Heart left ventricle (tissue), 16 donors: Measurements from ENCODE around the gene FBLN2. TPM values are rescaled to one million over a fixed set of nuclear protein-coding genes. Genes with fewer than 3 reads are reported as not detected.

Experiments used
- ATAC-seq, 4 donors: fragments of 200-7000 bp; cut with Tn5 transposase; one replicate each; pipeline ENCODE4 v1.9.1; 2020 to 2022; ENCODE audit warnings: moderate library complexity in 4 of 4, mild to moderate bottlenecking in 3 of 4, moderate number of reproducible peaks in 1 of 4
- DNase-seq, 5 donors: peaks; one replicate each; pipeline ENCODE4 v3.0.0-alpha.2; 2020
- H3K27ac ChIP-seq, 12 donors: fragments of 200-600 bp; sonication (generic) in 4 of 12; one replicate each; pipeline versions ENCODE4 v1.5.0 to v1.8.0; 2016 to 2022; ENCODE audit warnings: mild to moderate bottlenecking in 2 of 12
- H3K27me3 ChIP-seq, 9 donors: fragments of 200-600 bp; sonication (generic) in 2 of 9; one replicate each; pipeline versions ENCODE4 v1.5.1 to v1.8.0; 2016 to 2022; ENCODE audit warnings: mild to moderate bottlenecking in 3 of 9
- H3K36me3 ChIP-seq, 9 donors: fragments of 200-600 bp; sonication (generic) in 2 of 9; one replicate each; pipeline versions ENCODE4 v1.5.0 to v1.8.0; 2018 to 2022; ENCODE audit warnings: mild to moderate bottlenecking in 2 of 9
- H3K4me1 ChIP-seq, 12 donors: fragments of 200-600 bp; sonication (generic) in 4 of 12; one replicate each; pipeline versions ENCODE4 v1.5.0 to v1.8.0; 2016 to 2022; ENCODE audit warnings: mild to moderate bottlenecking in 3 of 12
- H3K4me3 ChIP-seq, 12 donors: fragments of 200-600 bp; sonication (generic) in 4 of 12; one replicate each; pipeline versions ENCODE4 v1.5.0 to v1.8.0; 2017 to 2022; ENCODE audit warnings: mild to moderate bottlenecking in 9 of 12, moderate library complexity in 4 of 12
- H3K9me3 ChIP-seq, 12 donors: fragments of 200-600 bp; sonication (generic) in 4 of 12; one replicate each; pipeline versions ENCODE4 v1.5.0 to v1.8.0; 2016 to 2022; ENCODE audit warnings: mild to moderate bottlenecking in 1 of 12
- CTCF ChIP-seq, 12 donors: fragments of 200-600 bp; sonication (generic) in 4 of 12; IDR thresholded peaks; one replicate each; pipeline versions ENCODE4 v1.5.0 to v1.8.0; 2018 to 2022; ENCODE audit warnings: antibody characterized with exemption in 12 of 12, mild to moderate bottlenecking in 5 of 12
- POLR2A ChIP-seq, 2 donors: fragments of 450-650 bp; IDR thresholded peaks; one replicate each; pipeline ENCODE4 v1.6.1; 2017; ENCODE audit warnings: antibody characterized with exemption in 2 of 2, mild to moderate bottlenecking in 2 of 2, moderate library complexity in 2 of 2
- WGBS, 4 donors: extraction: QIAGEN DNeasy Blood & Tissue Kit in 2 of 4; methylation state at CpG; one replicate each; pipeline versions ENCODE4 v1.1.5 to v1.1.7; 2013 to 2018; 5-methylcytosine and 5-hydroxymethylcytosine counted together
- intact Hi-C, 10 donors: fragments of 100-400 bp; cut with DNase I; formaldehyde crosslinking; loops; one replicate each; pipeline versions ENCODE4 v1.11.1 to v1.14.2; 2022
- polyA plus RNA-seq, 2 donors: library from polyadenylated mRNA; stranded (reverse); fragments of 200-250 nt; gene quantifications; one replicate each; pipeline ENCODE4 v1.2.3, GENCODE V29; 2013
- total RNA-seq, 9 donors: library from RNA; depleted of rRNA in 2 of 9; stranded (reverse); fragments of >200 nt in 2 of 9; fragmentation: NEBNext Ultra II Directional in 3 of 9; extraction: Animal tissue kit (Norgen Biotek cat#: 25700) in 3 of 9; gene quantifications; one replicate each; pipeline versions ENCODE4 v1.1.0 to v1.2.4, GENCODE V29; 2016 to 2023
- donor health status: ischemic (EF 13 %, LVEDD 7.1; RV severe dilation, severe dysfunction).
- donor health status: healthy with polysubstance abuse.
- donor health status: DM: no; HTN: yes; CAD: no.
- donor health status: DM: no; HTN: no; CAD: no.
- donor health status: ischemic (EF 25% LVEDD 6.9; RV normal size, moderate dysfunction).
- donor health status: ischemic (EF 25% LVEDD 5.7; RV mildly dilated, moderate dysfunction).
- donor health status: healthy.
- donor health status: DM: yes; HTN: yes; CAD: no.
- donor health status: ischemic (EF 35%, LVEDD 5.7; RV mildly dilated, moderate dysfunction).
- donor health status: nonischemic (EF 11% LVEDD 7.7; RV severe dilation, severe dysfunction).
- donor health status: DM: yes; HTN: yes; CAD: no.
- donor health status: PGD.
- donor health status: ischemic (EF 29% LVEDD 5.4; RV normal size, mild dysfunction).
- donor health status: nonischemic (EF 23%, LVEDD 6.1; RV moderate dilation, normal function).

Gene FBLN2
- total and polyA plus RNA-seq, 11 donors = 16.5 to 118 (median 42.7) TPM

GRCh38 chr3:13683288-13683687, 134.4 kb downstream of the FBLN2 start:
- Histone ChIP-seq H3K27ac (no peak overlapping the region), H3K4me1 (no peaks in the 10 kb centered on the region), H3K36me3 (no peaks in the 10 kb centered on the region), H3K9me3 (no peaks in the 10 kb centered on the region), H3K27me3 (peaks cover 0 to 22% (median 3%) of the 10 kb centered on the region in 9 donors), H3K4me3 (no peak overlapping the region)
- no peak for ATAC-seq
- intact Hi-C loops = no loop called here
- WGBS, 4 donors = 84 to 90% (median 86%) methylated on average over 4 of the region's 4 CpGs
- DNase-seq = no peak
- TF ChIP-seq POLR2A (IDR thresholded peaks at IDR 0.05) = no peak
- no peak for TF ChIP-seq CTCF (IDR thresholded peaks at IDR 0.05)

- no peaks in the 10 kb centered on the region for H3K4me1 ChIP-seq
- ATAC-seq (no peak), DNase-seq (no peak)
- H3K27me3 ChIP-seq = peaks cover 0 to 26% (median 3%) of the 10 kb centered on the region in 9 donors
- no peak for TF ChIP-seq POLR2A (IDR thresholded peaks at IDR 0.05)
- TF ChIP-seq CTCF (IDR thresholded peaks at IDR 0.05) = no peak
- 81 to 86% (median 84%) methylated on average over 8 to 11 of the region's 11 CpGs for WGBS, 4 donors
- intact Hi-C loops = no loop called here
- no peaks in the 10 kb centered on the region for H3K9me3 ChIP-seq
- H3K27ac ChIP-seq = no peak overlapping the region
- H3K36me3 ChIP-seq = no peaks in the 10 kb centered on the region
- H3K4me3 ChIP-seq = no peak overlapping the region
Measured at GRCh38 chr3:13683772-13684171, 134.8 kb downstream of the FBLN2 start.

GRCh38 chr3:13684350-13684749, 135.4 kb downstream of the FBLN2 start:
- Histone ChIP-seq H3K27ac (no peak overlapping the region), H3K9me3 (no peaks in the 10 kb centered on the region), H3K4me3 (no peak overlapping the region), H3K27me3 (peaks cover 0 to 31% (median under 1%) of the 10 kb centered on the region in 9 donors), H3K36me3 (no peaks in the 10 kb centered on the region), H3K4me1 (no peaks in the 10 kb centered on the region)
- TF ChIP-seq CTCF (IDR thresholded peaks at IDR 0.05) (no peak), POLR2A (IDR thresholded peaks at IDR 0.05) (no peak)
- intact Hi-C loops = no loop called here
- WGBS, 4 donors = 68 to 77% (median 73%) methylated on average over 11 to 12 of the region's 12 CpGs
- no peak for ATAC-seq
- DNase-seq = no peak

- peaks cover 0 to 35% (median 0%) of the 10 kb centered on the region in 9 donors for H3K27me3 ChIP-seq
- H3K4me1 ChIP-seq = no peaks in the 10 kb centered on the region
- no peak for TF ChIP-seq POLR2A (IDR thresholded peaks at IDR 0.05)
- no peak for TF ChIP-seq CTCF (IDR thresholded peaks at IDR 0.05)
- DNase-seq (no peak), ATAC-seq (no peak)
- no peaks in the 10 kb centered on the region for H3K36me3 ChIP-seq
- 52 to 61% (median 54%) methylated on average over 10 of the region's 10 CpGs for WGBS, 4 donors
- intact Hi-C loops = no loop called here
- no peak overlapping the region for H3K4me3 ChIP-seq
- no peak overlapping the region for H3K27ac ChIP-seq
- H3K9me3 ChIP-seq = no peaks in the 10 kb centered on the region
Measured at GRCh38 chr3:13684854-13685253, 135.9 kb downstream of the FBLN2 start.
